ENCODE measurements around the gene KRT14.
"Not testable (repeated sequence)": the region's sequence is repeated elsewhere in the genome, so short reads cannot be mapped to it uniquely, and the experiment has no call there.

The KRT14 gene

DNA sequence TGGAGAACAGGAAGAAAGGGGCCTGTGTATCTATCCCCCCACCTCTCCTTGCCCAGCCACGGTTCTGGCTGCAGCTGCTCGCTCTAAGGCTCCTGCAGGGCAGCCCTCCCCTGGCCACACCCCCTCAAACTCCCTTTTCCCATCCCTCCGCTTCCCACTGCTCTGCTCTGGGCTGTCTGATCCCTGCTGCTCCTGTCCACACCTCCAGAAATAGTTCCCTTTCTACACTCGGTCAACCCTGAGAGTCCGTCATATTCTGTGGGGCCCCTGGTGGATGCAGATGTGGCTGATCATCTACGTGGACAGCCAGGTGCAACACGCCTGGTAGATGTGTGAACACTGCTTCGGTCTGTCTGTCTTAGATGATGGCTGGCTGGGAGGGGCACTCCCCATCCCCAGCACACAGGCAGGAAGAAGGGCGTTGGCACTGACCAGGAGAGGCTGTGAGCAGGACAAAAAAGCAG, 39.3 kb downstream of the KRT14 start:
- no peak for DNase-seq (ENCODE audit: low spot score)

DNA sequence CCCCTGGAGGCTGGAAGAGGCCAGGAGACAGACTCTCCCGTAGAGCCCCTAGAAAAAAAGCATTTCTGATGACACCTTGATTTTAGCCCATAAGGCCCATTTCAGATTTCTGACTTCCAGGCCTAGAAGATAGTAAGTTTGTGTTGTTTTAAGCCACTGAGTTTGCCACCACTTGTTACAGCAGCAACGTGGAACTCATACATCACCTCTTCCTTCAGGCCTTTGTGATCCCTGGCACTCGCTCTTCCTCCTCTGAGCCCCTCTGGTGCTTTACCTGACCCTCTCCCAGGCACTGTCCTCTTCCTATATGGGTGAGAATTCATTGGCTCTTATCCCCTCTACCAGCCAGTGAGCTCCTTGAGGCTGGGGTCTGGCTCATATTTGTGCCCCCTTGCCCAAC, 39.9 kb downstream of the KRT14 start:
- DNase-seq (ENCODE audit: low spot score) = no peak

DNA sequence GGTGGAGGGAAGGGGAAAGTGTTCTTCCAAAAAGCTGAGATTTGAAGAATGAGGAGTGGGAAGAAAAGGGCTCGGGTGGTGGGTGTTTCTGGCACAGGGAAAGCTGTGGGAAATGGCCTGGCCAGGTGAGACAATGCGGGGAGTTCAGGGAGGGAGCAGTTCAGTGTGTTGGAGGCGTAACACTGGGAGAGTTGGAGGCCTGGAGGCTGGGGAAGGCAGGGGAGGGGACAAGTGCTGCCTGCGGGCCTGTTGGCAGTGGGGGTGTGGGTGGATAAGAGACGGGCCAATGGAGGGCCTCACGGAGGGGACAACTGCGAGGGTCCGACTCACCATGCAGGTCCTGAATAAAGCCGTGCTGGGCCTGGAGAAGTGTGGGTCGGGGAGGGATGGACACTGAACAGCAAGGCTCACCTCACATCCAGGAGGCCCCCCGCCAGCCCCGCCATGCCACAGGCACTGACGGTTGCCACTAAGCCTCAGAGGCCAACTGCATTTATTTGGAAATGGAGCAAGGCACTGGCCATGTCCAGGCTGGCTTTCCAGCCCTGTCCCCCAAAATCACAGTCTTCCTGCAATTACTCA, 40.8 kb downstream of the KRT14 start:
- DNase-seq (ENCODE audit: low spot score) = no peak

DNA sequence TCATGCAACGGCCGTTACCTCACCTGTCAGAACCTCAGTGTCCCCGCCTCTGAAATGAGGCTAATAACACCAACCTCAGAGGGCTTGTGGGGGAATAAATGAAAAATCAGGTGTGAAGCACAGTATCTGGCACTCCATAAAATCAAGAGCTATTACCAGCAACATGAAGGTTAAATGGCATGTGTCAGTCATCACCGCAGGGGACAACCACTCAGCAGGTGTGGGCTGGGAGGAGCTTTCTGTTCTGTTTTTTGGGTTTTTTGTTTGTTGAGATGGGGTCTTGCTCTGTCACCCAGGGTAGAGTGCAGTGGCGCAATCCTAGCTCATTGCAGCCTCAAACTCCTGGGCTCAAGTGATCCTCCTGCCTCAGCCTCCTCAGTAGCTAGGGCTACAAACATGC, 41.8 kb downstream of the KRT14 start:
- no peak for DNase-seq (ENCODE audit: low spot score)

DNA sequence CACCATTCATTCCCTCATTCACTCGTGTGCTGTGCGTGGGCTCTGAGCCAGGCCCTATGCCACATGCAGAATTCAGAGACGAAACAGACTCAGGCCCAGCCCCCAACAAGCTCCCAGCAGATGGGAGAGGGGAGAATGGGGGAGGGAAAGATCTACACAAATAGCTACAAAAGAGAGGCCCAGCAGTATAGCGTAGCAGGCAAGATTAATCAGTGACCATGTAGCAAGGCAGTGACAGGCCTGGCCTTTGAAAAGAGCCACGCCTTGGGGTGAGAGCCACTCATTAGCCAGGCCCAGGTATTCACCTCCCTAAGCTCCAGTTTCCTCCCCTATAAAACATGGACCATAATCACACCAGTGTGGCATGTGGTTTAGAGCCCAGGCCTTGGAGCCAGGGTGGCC, 42.2 kb downstream of the KRT14 start:
- DNase-seq (ENCODE audit: low spot score) = no peak

DNA sequence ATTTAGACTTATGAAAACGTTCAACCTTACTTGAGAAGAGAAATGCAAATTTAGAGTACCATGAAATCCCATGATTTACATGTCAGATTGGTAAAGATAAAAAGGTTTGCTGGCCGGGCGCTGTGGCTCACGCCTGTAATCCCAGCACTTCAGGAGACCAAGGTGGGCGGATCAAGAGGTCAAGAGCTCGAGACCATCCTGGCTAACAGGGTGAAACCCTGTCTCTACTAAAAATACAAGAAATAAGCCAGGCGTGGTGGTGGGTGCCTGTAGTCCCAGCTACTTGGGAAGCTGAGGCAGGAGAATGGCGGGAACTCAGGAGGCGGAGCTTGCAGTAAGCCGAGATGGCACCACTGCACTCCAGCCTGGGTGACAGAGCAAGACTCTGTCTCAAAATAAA, 43.9 kb downstream of the KRT14 start:
- not testable (repeated sequence) for DNase-seq (ENCODE audit: low spot score)

DNA sequence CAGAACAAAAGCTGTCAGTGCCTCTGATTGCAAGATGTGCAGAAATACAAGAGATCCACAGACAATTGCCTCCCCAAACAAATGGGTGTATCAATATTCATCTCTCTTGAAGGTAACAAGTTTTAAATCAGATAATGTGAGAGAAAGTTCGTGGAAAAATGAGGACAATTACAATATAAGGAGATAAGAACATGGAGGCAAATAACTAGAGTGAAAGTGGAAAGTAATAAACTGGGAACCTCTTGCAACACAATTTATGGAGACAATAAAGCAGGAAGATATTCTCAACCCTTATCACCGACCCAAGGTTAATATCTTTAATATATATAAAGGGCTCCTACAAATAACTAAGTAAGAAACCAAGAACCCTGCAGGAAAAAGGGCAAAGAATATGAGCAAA, 44.3 kb downstream of the KRT14 start:
- DNase-seq (ENCODE audit: low spot score) = no peak

DNA sequence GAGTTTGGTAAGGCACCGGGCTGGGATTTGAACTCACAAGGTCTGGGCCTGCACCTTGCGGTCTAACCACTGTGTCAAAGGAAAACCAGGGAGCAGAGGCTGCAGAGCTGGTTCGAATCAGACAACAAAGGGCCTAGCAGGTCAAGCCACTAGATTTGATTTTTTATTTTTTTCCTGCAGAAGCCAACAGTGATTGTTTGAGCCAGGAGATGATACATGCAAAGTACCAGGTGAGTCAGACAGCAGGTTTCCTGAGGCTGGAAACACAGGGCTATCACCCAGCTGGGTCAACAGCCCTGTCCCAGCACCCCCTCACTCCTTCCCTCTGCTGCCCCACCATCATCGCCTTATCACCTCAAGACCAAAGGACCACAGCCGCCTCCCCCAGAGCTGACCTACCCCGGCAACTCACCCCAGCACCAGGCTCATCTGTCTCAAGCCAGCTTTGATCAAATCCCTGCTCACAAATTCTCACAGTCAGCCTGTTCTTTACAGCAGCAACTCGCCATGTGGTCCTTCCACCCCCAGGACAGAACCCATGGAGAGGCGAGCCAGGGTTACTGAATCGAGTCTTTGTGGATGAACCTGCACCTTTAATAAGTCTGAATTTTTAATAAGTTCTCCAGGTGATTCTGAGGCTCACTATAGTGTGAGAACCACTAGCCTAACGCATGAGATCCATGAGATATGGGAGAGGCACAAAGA, 45.6 kb downstream of the KRT14 start:
- DNase-seq (ENCODE audit: low spot score) = no peak

DNA sequence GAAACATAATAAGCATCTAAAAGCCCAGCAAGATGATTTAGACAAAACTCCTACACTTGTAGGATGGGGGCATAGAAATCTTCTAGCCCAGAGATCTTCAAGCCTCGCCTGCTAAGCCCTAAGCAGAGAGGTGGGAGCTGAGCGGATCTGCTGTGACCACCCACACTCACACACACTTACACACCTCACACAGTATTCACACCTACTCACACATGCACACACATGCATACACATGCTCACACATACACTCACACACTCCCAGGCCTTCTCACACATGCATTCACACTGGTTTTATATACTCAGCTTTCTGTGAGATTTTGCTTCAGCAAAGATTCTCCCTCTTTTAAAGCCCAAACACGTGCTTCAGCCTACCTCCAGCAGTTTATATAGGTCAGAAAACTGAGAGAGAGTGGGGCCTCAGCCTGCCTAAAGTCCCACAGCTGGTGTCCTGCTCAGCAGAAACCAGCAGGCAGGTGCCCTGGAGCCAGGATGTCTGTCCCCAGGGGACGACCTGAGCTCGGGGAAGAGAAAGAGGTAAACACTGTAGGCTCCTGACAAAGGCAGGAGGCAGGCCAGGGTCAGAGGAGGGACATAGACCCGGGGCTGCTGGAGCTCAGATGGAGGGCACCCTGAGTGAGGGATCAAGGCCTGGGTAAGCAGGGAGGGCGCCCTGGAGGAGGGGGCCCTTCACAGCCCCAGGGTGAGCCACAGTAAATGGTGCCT, 46.6 kb downstream of the KRT14 start:
- no peak for DNase-seq (ENCODE audit: low spot score)

DNA sequence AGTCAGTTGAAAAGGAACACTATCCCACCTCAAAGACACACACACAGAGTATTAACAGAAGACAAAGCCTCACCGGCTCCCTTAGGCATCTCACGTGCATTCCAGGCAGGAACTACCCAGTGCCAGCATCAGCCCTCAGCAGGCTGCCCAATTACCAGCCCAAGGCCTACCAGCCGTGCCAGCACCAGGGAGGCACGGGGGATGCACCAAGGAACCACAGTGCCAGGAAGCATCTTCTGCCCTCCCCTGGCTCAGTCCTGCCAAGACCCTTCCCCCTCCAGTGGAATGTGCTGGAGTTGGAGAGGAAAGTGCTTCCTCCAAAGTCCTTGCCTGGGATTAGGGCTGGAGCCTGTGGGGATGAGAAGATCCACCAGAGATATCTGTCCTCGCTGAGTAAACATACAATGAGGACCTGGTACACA, 47.6 kb downstream of the KRT14 start:
- no peak for DNase-seq (ENCODE audit: low spot score)

DNA sequence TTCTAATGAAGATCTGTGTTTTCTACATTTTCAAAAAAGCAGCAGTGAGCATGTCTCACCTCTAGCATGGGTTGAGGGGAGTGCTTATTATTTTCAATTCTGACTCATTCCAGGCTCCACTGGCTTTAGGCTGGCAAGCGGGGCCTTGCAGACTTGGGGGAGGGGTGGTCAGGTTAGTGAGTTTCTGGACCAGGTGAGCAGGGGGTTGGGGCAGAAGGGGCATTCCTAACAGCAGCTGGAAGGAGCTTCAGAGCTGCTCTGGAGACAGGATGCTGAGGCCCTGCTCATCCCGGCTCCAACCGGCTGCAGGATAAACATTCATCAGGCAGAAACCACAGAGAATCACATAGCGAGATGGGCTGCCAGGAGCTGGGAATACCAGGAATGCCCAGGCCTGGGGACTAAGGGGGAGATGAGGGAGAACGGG, 48.1 kb downstream of the KRT14 start:
- DNase-seq (ENCODE audit: low spot score) = no peak

DNA sequence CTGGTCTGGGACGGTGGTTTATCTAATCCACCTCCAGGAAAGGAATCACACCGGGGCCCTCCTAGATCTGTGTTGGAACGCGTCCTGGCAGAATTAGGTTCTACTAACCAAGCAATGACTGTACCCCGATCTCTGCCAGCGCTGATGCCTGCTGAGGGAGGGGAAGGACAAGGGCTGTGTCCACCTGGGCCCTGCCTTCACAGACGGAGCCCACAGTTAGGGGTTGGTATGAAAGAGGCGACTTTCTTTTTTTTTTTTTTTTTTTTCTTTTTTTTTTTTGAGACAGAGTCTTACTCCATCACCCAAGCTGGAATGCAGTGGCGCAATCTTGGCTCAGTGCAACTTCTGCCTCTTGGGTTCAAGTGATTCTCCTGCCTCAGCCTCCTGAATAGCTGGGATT, 48.7 kb downstream of the KRT14 start:
- no peak for DNase-seq (ENCODE audit: low spot score)

DNA sequence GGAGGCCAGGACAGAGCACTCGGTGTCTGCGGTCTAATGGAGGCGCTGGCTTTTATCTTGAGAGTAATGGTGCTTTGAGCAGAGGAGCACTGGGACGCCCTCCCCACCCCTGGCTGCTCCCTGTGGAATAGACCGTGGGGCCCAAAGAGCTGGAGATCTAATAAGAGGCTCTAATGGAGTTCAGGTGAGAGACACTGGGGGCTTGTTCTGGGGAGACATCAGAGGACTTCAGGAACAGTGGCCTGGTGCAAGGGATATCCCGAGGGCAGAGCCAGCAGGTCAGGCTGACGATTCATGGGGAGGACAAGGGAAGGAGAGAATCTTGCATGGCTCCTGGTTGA, 49.1 kb downstream of the KRT14 start:
- no peak for DNase-seq (ENCODE audit: low spot score)

DNA sequence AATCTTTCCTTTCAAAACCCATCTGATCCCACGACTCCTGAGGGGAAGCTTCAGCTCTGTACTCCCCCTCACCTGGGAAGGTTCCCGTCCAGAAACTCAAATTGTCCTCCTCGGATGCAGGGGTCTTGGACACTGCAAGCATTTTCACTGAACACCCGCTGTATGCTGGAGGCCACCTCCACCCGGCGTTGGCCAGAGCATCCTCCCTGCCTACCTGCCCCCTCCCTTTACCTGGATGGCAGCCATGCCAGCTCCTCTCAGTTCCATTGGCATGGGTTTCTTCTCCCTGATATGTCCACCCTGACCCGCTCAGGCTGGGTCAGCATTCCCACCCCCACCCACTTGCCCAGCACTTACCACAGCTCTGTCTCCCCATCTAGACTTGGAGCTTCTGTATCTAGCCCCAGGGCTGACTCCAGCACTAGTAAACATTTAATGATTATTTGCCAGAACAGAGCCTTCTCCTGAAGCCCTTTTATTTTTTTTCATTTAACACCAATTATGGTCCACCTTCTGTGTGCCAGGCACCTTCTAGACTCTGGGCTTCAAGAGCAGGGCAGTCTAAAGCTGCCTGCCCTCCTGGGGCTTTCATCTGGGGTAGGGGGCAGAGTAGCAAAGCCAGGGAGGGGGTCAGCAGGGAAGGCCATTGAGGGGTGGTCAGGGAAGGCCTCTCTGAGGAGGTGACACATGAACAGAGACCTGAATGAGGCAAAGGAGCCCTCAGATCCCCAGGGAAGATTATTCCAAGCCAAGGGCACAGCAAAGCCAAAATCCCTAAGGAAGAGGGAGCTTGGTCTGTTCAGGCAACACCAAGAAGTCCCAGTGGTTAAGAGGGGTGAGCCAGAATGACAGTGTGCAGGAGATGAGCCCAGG, 49.7 kb downstream of the KRT14 start:
- DNase-seq (ENCODE audit: low spot score) = no peak

DNA sequence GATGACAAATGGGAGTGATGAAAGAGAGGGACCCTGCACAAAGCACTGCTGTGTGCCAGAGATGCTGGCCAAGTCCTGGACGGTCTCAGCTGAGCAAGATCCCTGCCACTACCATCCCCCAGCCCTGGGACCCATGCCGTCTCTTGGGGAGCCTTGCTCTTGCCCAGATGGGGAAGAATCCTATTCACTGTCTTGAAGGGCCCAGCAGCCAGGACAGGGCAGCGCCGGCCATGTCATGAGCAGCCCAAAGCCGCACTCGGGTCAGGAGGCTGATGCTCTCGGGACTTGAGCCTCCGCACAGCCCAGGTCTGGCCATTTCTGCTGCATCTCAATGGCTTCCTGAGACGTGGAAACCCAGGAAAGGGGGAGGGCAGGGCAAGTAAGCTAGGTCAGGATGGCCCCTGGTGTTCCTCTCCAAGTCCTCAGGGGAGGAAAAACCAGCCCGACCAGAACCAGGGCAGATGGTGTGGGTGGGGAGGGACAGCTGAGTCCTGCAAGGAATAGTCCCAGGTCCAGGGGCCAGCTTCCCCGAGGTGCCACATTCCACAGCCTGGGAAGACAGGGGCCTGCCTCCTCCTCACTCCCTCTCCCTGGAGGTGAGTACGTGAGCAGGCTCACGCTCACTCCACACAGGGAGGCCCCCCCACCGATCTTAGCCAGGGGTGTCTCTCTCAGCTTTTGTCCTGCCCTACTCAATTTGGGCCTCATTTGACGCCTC, 50.8 kb downstream of the KRT14 start:
- no peak for DNase-seq (ENCODE audit: low spot score)

DNA sequence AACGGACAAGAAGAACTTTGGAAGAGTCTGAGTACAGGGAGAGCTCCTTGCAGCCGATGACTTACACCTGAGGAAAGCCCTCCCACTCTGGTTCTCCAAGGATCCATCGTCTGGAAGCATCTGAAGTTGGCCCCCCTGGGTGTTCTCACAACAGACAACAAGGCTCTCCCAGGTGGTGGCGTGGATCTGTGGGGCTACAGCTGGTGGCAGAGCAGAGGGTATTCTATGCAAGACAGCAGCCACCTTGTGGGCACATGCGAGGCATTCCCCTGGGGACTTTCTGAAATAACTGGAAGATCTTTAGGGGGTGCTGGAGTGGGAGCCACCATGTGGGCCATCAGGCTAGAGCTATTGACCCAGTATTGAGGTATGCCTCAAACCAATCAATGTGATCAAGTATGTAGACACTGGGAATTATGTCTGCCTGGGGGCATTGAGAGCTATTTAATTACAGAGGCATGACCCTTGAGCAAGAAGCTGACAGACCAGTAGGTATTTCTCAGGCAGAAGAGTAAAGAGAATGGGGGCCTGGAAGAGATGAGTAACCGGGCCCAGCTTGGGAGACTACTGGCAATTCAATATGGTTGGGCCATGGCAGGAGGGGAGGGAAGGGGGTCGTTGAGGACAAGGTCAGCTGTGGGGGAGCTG, 51.7 kb downstream of the KRT14 start:
- DNase-seq (ENCODE audit: low spot score) = no peak

DNA sequence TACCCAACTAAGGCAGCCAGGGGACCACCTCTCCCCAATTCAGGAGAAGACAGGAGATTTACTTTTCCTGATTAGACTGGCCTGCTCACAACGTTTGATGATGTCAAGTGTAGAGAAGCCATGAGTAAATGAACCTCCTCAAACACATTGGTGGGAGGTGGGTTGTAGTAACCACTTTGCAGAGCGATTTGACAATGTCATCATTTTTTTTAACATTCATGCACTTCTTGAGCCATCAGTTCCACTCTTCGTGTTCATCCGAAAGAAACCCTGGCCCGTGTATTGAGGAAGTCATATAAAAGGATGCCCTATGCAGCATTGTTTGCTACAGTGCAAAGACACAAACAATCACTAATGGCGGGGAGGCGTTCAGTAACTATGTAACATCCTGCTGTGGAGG, 53.1 kb downstream of the KRT14 start:
- no peak for DNase-seq (ENCODE audit: low spot score)

DNA sequence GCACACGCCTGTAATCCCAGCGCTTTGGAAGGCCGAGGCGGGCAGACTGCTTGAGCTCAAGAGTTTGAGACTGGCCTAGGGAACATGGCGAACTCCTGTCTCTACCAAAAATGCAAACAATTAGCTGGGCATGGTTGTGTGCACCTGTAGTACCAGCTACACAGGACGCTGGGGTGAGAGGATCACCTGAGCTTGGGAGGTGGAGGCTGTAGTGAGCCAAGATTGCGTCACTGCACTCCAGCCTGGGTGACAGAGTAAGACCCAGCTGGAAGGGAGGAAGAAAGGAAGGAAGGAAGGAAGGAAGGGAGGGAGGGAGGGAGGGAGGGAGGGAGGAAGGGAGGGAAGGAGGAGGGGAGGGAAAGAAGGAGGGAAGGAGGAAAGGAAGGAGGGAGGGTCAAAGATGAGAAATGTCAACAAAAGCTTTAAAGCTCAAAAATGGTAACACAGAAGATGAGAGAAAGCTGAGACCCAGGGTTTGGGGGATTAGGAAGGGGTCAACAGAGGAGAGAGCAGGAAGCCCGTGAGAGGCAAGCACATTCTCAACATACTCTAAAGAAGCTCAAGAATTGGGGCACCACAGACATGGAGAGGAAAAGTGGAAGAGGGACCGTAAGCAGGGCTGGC, 53.6 kb downstream of the KRT14 start:
- no peak for DNase-seq (ENCODE audit: low spot score)

All from activated CD4-positive, alpha-beta T cell treated with anti-CD3 and anti-CD28 coated beads, Interleukin-2, Interleukin-4, amounts not matched to agents 100 ng/mL and 50 ng/mL, durations not matched to agents 16 hours and 8 hours (primary cell).